ENCODE results near the gene TRA2A. TPM values are rescaled to one million over a fixed set of nuclear protein-coding genes. Genes with fewer than 3 reads are reported as not detected.

Gene TRA2A
- total RNA-seq, result 63.4 TPM

GRCh38 chr7:23531794-23532489 lies at the start of gene TRA2A:
Gene TRA2A (minus strand): TSS chr7:23531981. CDS start chr7:23531824, 157 bp downstream.

DNA sequence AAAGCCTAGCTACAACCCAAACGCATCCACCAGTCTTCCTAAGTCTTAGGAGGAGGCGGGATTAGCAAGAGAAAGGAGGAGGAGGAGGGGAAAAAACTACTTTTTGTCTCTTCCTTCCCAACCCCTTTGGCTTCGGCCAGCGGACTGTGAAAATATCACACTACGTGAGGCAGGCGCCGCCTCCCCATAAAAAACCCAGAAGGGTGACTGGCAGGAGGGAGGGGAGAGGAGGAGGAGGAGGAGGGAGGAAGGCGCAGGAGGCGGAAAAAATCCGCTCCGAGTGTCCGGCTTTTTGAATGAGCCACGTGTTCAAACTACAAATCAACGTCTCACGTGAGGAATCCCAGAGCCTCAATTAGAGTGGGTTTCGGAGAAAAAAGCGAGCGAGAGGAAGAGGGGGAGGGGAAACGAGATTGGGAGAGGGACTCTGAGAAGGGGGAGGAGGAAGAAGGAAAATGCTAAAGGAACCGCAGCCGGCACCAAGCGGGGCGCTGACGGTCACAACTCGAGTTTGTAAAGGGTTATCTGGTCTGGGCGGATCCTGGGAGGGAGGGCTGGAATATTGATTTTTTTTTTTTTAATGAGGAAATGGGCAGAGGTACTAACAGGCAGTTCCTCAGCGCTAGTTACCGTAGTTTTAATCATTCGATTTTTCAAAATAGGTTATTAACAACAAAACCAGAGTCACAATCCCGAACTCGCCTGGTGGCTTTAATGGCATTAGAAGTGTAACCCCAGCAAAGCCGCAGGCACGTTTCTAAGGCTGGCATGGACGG lies 61.3 kb downstream of the TRA2A start, which contains the start of gene IGF2BP3:
Gene IGF2BP3, minus strand, starts transcription at position 162 of the 776 bp plus-strand sequence. CDS start 381 bp downstream, outside the sequence.

Small RNAs within 50 kb of the gene (small RNA-seq; reads per million reads assigned to genes)
- 0.18 reads per million for gene AC079780.1
- gene RF00019, result not detected

Other genes starting within 250 kb of the TRA2A start
- 30.7 TPM for gene MALSU1, start 232.6 kb downstream of the TRA2A start, total RNA-seq
- 48.2 TPM for gene IGF2BP3, start 61.5 kb downstream of the TRA2A start, total RNA-seq
- 47.7 TPM for gene CCDC126, start 65.4 kb upstream of the TRA2A start, total RNA-seq
- 14.5 TPM for gene FAM221A, start 148.2 kb upstream of the TRA2A start, total RNA-seq
- gene STK31, start 178.2 kb upstream of the TRA2A start, total RNA-seq, result 3.2 TPM

Data from diencephalon (tissue), 1 donor.